ENCODE measurements around the gene FOXO6.

The FOXO6 gene

GRCh38 chr1:41368801-41369200, 7.6 kb downstream of the FOXO6 start:
- Histone ChIP-seq H3K27me3 (ENCODE audit: insufficient read depth, low read length) (peaks cover 41% of the 10 kb centered on the region), H3K4me1 (ENCODE audit: insufficient read depth, low read length) (peaks cover 17% of the 10 kb centered on the region), H2AFZ (ENCODE audit: low read depth, low read length) (no peak overlapping the region), H3K36me3 (ENCODE audit: insufficient read depth, low read length) (no peaks in the 10 kb centered on the region), H3K9me3 (ENCODE audit: low read length) (no peaks in the 10 kb centered on the region), H3K4me3 (ENCODE audit: low read length) (no peak overlapping the region)

- Histone ChIP-seq H3K27me3 (ENCODE audit: insufficient read depth, low read length) (peaks cover 38% of the 10 kb centered on the region), H3K4me1 (ENCODE audit: insufficient read depth, low read length) (peaks cover 17% of the 10 kb centered on the region)
Measured at GRCh38 chr1:41369531-41369930, 8.3 kb downstream of the FOXO6 start.

GRCh38 chr1:41370225-41370624, 9.0 kb downstream of the FOXO6 start:
- Histone ChIP-seq H3K27me3 (ENCODE audit: insufficient read depth, low read length) (peaks cover 31% of the 10 kb centered on the region), H3K4me1 (ENCODE audit: insufficient read depth, low read length) (peaks cover 17% of the 10 kb centered on the region), H3K36me3 (ENCODE audit: insufficient read depth, low read length) (no peaks in the 10 kb centered on the region), H3K4me3 (ENCODE audit: low read length) (no peak overlapping the region), H3K9me3 (ENCODE audit: low read length) (no peaks in the 10 kb centered on the region), H2AFZ (ENCODE audit: low read depth, low read length) (no peak overlapping the region)

More at GRCh38 chr1:41369531-41369930, 8.3 kb downstream of the FOXO6 start:
- no peak overlapping the region for H3K4me3 ChIP-seq (ENCODE audit: low read length)
- H3K9me3 ChIP-seq (ENCODE audit: low read length) = no peaks in the 10 kb centered on the region
- H3K36me3 ChIP-seq (ENCODE audit: insufficient read depth, low read length) = no peaks in the 10 kb centered on the region
- H2AFZ ChIP-seq (ENCODE audit: low read depth, low read length) = no peak overlapping the region

- Histone ChIP-seq H3K9me3 (ENCODE audit: low read length) (no peaks in the 10 kb centered on the region), H3K4me3 (ENCODE audit: low read length) (no peak overlapping the region), H2AFZ (ENCODE audit: low read depth, low read length) (no peak overlapping the region), H3K4me1 (ENCODE audit: insufficient read depth, low read length) (peaks cover 17% of the 10 kb centered on the region), H3K36me3 (ENCODE audit: insufficient read depth, low read length) (no peaks in the 10 kb centered on the region), H3K27me3 (ENCODE audit: insufficient read depth, low read length) (peaks cover 30% of the 10 kb centered on the region)
Measured at GRCh38 chr1:41370756-41371420, 9.7 kb downstream of the FOXO6 start.

- H3K4me3 ChIP-seq (ENCODE audit: low read length) = no peak overlapping the region
- H3K9me3 ChIP-seq (ENCODE audit: low read length) = no peaks in the 10 kb centered on the region
- no peak overlapping the region for H2AFZ ChIP-seq (ENCODE audit: low read depth, low read length)
- H3K36me3 ChIP-seq (ENCODE audit: insufficient read depth, low read length) = no peaks in the 10 kb centered on the region
- H3K27me3 ChIP-seq (ENCODE audit: insufficient read depth, low read length) = peaks cover 27% of the 10 kb centered on the region
- peaks cover 17% of the 10 kb centered on the region for H3K4me1 ChIP-seq (ENCODE audit: insufficient read depth, low read length)
Measured at GRCh38 chr1:41371630-41372599, 10.7 kb downstream of the FOXO6 start.

- Histone ChIP-seq H2AFZ (ENCODE audit: low read depth, low read length) (no peak overlapping the region), H3K4me3 (ENCODE audit: low read length) (no peak overlapping the region), H3K9me3 (ENCODE audit: low read length) (no peaks in the 10 kb centered on the region), H3K27me3 (ENCODE audit: insufficient read depth, low read length) (peaks cover 27% of the 10 kb centered on the region), H3K36me3 (ENCODE audit: insufficient read depth, low read length) (no peaks in the 10 kb centered on the region), H3K4me1 (ENCODE audit: insufficient read depth, low read length) (peaks cover 17% of the 10 kb centered on the region)
Measured at GRCh38 chr1:41372600-41372993, 11.4 kb downstream of the FOXO6 start.

- H3K9me3 ChIP-seq (ENCODE audit: low read length) = no peaks in the 10 kb centered on the region
- no peaks in the 10 kb centered on the region for H3K36me3 ChIP-seq (ENCODE audit: insufficient read depth, low read length)
- no peak overlapping the region for H3K4me3 ChIP-seq (ENCODE audit: low read length)
- peaks cover 29% of the 10 kb centered on the region for H3K27me3 ChIP-seq (ENCODE audit: insufficient read depth, low read length)
- H2AFZ ChIP-seq (ENCODE audit: low read depth, low read length) = no peak overlapping the region
- peaks cover 17% of the 10 kb centered on the region for H3K4me1 ChIP-seq (ENCODE audit: insufficient read depth, low read length)
Measured at GRCh38 chr1:41373373-41373772, 12.1 kb downstream of the FOXO6 start.

GRCh38 chr1:41374711-41375110, 13.5 kb downstream of the FOXO6 start:
- Histone ChIP-seq H3K27me3 (ENCODE audit: insufficient read depth, low read length) (peaks cover 38% of the 10 kb centered on the region), H2AFZ (ENCODE audit: low read depth, low read length) (no peak overlapping the region), H3K9me3 (ENCODE audit: low read length) (no peaks in the 10 kb centered on the region), H3K4me3 (ENCODE audit: low read length) (no peak overlapping the region), H3K4me1 (ENCODE audit: insufficient read depth, low read length) (peaks cover 17% of the 10 kb centered on the region), H3K36me3 (ENCODE audit: insufficient read depth, low read length) (no peaks in the 10 kb centered on the region)

- Histone ChIP-seq H3K4me3 (ENCODE audit: low read length) (no peak overlapping the region), H3K4me1 (ENCODE audit: insufficient read depth, low read length) (no peaks in the 10 kb centered on the region), H3K36me3 (ENCODE audit: insufficient read depth, low read length) (no peaks in the 10 kb centered on the region)
Measured at GRCh38 chr1:41377397-41377796, 16.2 kb downstream of the FOXO6 start.

GRCh38 chr1:41378222-41378621, 17.0 kb downstream of the FOXO6 start:
- no peaks in the 10 kb centered on the region for H3K4me1 ChIP-seq (ENCODE audit: insufficient read depth, low read length)
- no peak overlapping the region for H2AFZ ChIP-seq (ENCODE audit: low read depth, low read length)
- peaks cover 69% of the 10 kb centered on the region for H3K27me3 ChIP-seq (ENCODE audit: insufficient read depth, low read length)
- no peak overlapping the region for H3K4me3 ChIP-seq (ENCODE audit: low read length)
- no peaks in the 10 kb centered on the region for H3K9me3 ChIP-seq (ENCODE audit: low read length)
- H3K36me3 ChIP-seq (ENCODE audit: insufficient read depth, low read length) = no peaks in the 10 kb centered on the region

More at GRCh38 chr1:41377397-41377796, 16.2 kb downstream of the FOXO6 start:
- no peak overlapping the region for H2AFZ ChIP-seq (ENCODE audit: low read depth, low read length)
- no peaks in the 10 kb centered on the region for H3K9me3 ChIP-seq (ENCODE audit: low read length)
- H3K27me3 ChIP-seq (ENCODE audit: insufficient read depth, low read length) = peaks cover 64% of the 10 kb centered on the region

- Histone ChIP-seq H3K9me3 (ENCODE audit: low read length) (no peaks in the 10 kb centered on the region), H3K4me1 (ENCODE audit: insufficient read depth, low read length) (no peaks in the 10 kb centered on the region), H2AFZ (ENCODE audit: low read depth, low read length) (no peak overlapping the region), H3K36me3 (ENCODE audit: insufficient read depth, low read length) (no peaks in the 10 kb centered on the region), H3K4me3 (ENCODE audit: low read length) (no peak overlapping the region), H3K27me3 (ENCODE audit: insufficient read depth, low read length) (peaks cover 78% of the 10 kb centered on the region)
Measured at GRCh38 chr1:41378999-41379737, 17.9 kb downstream of the FOXO6 start.

- Histone ChIP-seq H3K27me3 (ENCODE audit: insufficient read depth, low read length) (peaks cover 80% of the 10 kb centered on the region), H3K4me3 (ENCODE audit: low read length) (no peak overlapping the region), H3K4me1 (ENCODE audit: insufficient read depth, low read length) (no peaks in the 10 kb centered on the region), H3K36me3 (ENCODE audit: insufficient read depth, low read length) (no peaks in the 10 kb centered on the region), H2AFZ (ENCODE audit: low read depth, low read length) (no peak overlapping the region), H3K9me3 (ENCODE audit: low read length) (no peaks in the 10 kb centered on the region)
Measured at GRCh38 chr1:41379738-41380130, 18.5 kb downstream of the FOXO6 start.

GRCh38 chr1:41380195-41380594, 19.0 kb downstream of the FOXO6 start:
- Histone ChIP-seq H3K9me3 (ENCODE audit: low read length) (no peaks in the 10 kb centered on the region), H3K4me1 (ENCODE audit: insufficient read depth, low read length) (no peaks in the 10 kb centered on the region), H3K4me3 (ENCODE audit: low read length) (no peak overlapping the region), H2AFZ (ENCODE audit: low read depth, low read length) (no peak overlapping the region), H3K27me3 (ENCODE audit: insufficient read depth, low read length) (peaks cover 85% of the 10 kb centered on the region), H3K36me3 (ENCODE audit: insufficient read depth, low read length) (no peaks in the 10 kb centered on the region)

Data from neuron (in vitro differentiated cells).